ENCODE data around the gene MRPS33. TPM values are rescaled to one million over a fixed set of nuclear protein-coding genes. Genes with fewer than 3 reads are reported as not detected.

Gene MRPS33
- total and polyA plus RNA-seq, 4 donors: 15.0 to 82.3 (median 36.7) TPM

GRCh38 chr7:141053626-141054025 is 38.9 kb upstream of the MRPS33 start:
- TF ChIP-seq RXRA (IDR thresholded peaks at IDR 0.05): no peak
- TF ChIP-seq FOXA1 (IDR thresholded peaks at IDR 0.05): no peak
- TF ChIP-seq SP1 (IDR thresholded peaks at IDR 0.05): no peak
- no peak for TF ChIP-seq REST (IDR thresholded peaks at IDR 0.05)
- TF ChIP-seq MAX (IDR thresholded peaks at IDR 0.05): no peak
- no peak for TF ChIP-seq NR2F2 (IDR thresholded peaks at IDR 0.05)
- TF ChIP-seq, protein P1, sequence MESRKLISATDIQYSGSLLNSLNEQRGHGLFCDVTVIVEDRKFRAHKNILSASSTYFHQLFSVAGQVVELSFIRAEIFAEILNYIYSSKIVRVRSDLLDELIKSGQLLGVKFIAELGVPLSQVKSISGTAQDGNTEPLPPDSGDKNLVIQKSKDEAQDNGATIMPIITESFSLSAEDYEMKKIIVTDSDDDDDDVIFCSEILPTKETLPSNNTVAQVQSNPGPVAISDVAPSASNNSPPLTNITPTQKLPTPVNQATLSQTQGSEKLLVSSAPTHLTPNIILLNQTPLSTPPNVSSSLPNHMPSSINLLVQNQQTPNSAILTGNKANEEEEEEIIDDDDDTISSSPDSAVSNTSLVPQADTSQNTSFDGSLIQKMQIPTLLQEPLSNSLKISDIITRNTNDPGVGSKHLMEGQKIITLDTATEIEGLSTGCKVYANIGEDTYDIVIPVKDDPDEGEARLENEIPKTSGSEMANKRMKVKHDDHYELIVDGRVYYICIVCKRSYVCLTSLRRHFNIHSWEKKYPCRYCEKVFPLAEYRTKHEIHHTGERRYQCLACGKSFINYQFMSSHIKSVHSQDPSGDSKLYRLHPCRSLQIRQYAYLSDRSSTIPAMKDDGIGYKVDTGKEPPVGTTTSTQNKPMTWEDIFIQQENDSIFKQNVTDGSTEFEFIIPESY (IDR thresholded peaks at IDR 0.05): no peak
- no peak for TF ChIP-seq EGR1 (IDR thresholded peaks at IDR 0.05; ENCODE audit: low read depth in 2 of 2)
- TF ChIP-seq FOXA2 (IDR thresholded peaks at IDR 0.05): no peak
- no peak for TF ChIP-seq YY1 (IDR thresholded peaks at IDR 0.05)
- no peak for DNase-seq (ENCODE audit: low spot score)
- Histone ChIP-seq H3K9me3 (ENCODE audit: control insufficient read depth in 4 of 4, low read length in 3 of 4) (peaks cover 0 to 8% (median under 1%) of the 10 kb centered on the region in 4 donors), H3K9ac (ENCODE audit: low read depth in 1 of 2, low read length in 2 of 2) (no peak overlapping the region), H3K4me3 (ENCODE audit: low read depth in 1 of 3, low read length in 3 of 3) (no peak overlapping the region), H3K27me3 (ENCODE audit: control insufficient read depth in 4 of 4, insufficient read depth in 4 of 4, low read length in 3 of 4) (no peaks in the 10 kb centered on the region), H3K4me1 (ENCODE audit: control insufficient read depth in 4 of 4, insufficient read depth in 4 of 4, low read length in 3 of 4) (no peaks in the 10 kb centered on the region), H3K27ac (ENCODE audit: low read depth in 1 of 2, low read length in 2 of 2) (no peak overlapping the region), H3K36me3 (ENCODE audit: control insufficient read depth in 4 of 4, insufficient read depth in 3 of 4, low read depth in 1 of 4, low read length in 3 of 4) (no peaks in the 10 kb centered on the region)
- 67% methylated on average over 9 of the region's 9 CpGs for WGBS

DNA sequence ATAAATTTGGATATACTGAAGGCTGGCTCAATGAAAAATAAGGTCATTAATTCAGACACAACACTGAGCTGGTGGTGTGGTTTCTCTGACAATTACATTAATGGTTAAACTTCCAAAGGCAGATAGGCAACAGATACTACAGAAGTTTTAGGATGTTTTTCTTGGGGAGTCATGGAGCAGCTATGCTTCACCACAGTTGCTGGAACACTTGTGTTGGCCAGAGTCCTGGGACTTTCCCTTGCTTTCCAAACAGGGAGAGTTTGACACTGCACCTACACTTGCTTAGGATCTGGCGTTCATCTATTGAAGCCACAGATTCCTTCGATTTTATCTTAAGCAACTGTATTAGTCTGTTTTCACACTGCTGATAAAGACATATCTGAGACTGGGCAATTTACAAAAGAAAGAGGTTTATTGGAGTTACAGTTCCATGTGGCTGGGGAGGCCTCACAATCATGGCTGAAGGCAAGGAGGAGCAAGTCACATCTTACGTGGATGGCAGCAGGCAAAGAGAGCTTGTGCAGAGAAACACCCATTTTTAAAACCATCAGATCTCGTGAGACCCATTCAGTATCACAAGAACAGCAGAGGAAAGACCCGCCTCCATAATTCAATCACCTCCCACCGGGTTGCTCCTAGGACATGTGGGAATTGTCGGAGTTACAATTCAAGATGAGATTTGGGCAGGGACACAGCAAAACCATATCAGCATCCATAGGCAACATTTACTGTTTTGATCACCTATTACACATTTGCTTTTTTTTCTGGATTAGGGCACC is 31.3 kb upstream of the MRPS33 start:
- WGBS: 91% methylated on average over 7 of the region's 7 CpGs
- H3K9ac ChIP-seq (ENCODE audit: low read depth in 1 of 2, low read length in 2 of 2): no peak overlapping the region

More for the DNA sequence above, 31.3 kb upstream of the MRPS33 start:
- DNase-seq (ENCODE audit: low spot score): no peak
- Histone ChIP-seq H3K4me3 (ENCODE audit: low read depth in 1 of 3, low read length in 3 of 3) (no peak overlapping the region), H3K4me1 (ENCODE audit: control insufficient read depth in 4 of 4, insufficient read depth in 4 of 4, low read length in 3 of 4) (peaks cover 0 to 8% (median 3%) of the 10 kb centered on the region in 4 donors), H3K36me3 (ENCODE audit: control insufficient read depth in 4 of 4, insufficient read depth in 3 of 4, low read depth in 1 of 4, low read length in 3 of 4) (no peaks in the 10 kb centered on the region), H3K9me3 (ENCODE audit: control insufficient read depth in 4 of 4, low read length in 3 of 4) (no peaks in the 10 kb centered on the region), H3K27me3 (ENCODE audit: control insufficient read depth in 4 of 4, insufficient read depth in 4 of 4, low read length in 3 of 4) (no peaks in the 10 kb centered on the region), H3K27ac (ENCODE audit: low read depth in 1 of 2, low read length in 2 of 2) (no peak overlapping the region)
- no peak for TF ChIP-seq MAX (IDR thresholded peaks at IDR 0.05)
- TF ChIP-seq, protein P1 (IDR thresholded peaks at IDR 0.05): no peak

Data from liver (tissue), 9 donors.